Panc1 (cell line): ENCODE measurements around the gene PARM1.

Source experiments
- CTCF ChIP-seq: fragments of 450-650 bp; IDR thresholded peaks from 2 replicates; pipeline ENCODE4 v1.5.1; 2017; ENCODE audit warnings: mild to moderate bottlenecking
- TF ChIP-seq, protein P1 (sequence below), 2 experiments: IDR thresholded peaks; 2 replicates each; pipeline ENCODE4 v1.6.1; 2011 to 2012; ENCODE audit warnings: low read depth in 2 of 2, control low read depth in 1 of 2, low read length in 1 of 2, mild to moderate bottlenecking in 1 of 2, moderate library complexity in 1 of 2; ENCODE audit not compliant: insufficient read depth in 1 of 2

- TF ChIP-seq, protein P1, sequence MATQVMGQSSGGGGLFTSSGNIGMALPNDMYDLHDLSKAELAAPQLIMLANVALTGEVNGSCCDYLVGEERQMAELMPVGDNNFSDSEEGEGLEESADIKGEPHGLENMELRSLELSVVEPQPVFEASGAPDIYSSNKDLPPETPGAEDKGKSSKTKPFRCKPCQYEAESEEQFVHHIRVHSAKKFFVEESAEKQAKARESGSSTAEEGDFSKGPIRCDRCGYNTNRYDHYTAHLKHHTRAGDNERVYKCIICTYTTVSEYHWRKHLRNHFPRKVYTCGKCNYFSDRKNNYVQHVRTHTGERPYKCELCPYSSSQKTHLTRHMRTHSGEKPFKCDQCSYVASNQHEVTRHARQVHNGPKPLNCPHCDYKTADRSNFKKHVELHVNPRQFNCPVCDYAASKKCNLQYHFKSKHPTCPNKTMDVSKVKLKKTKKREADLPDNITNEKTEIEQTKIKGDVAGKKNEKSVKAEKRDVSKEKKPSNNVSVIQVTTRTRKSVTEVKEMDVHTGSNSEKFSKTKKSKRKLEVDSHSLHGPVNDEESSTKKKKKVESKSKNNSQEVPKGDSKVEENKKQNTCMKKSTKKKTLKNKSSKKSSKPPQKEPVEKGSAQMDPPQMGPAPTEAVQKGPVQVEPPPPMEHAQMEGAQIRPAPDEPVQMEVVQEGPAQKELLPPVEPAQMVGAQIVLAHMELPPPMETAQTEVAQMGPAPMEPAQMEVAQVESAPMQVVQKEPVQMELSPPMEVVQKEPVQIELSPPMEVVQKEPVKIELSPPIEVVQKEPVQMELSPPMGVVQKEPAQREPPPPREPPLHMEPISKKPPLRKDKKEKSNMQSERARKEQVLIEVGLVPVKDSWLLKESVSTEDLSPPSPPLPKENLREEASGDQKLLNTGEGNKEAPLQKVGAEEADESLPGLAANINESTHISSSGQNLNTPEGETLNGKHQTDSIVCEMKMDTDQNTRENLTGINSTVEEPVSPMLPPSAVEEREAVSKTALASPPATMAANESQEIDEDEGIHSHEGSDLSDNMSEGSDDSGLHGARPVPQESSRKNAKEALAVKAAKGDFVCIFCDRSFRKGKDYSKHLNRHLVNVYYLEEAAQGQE (IDR thresholded peaks at IDR 0.05; ENCODE audit: insufficient read depth in 1 of 2, low read depth in 2 of 2, low read length in 1 of 2) = no peak
- no peak for TF ChIP-seq CTCF
Measured at GRCh38 chr4:75087865-75088264, 154.9 kb downstream of the PARM1 start.
